HEK293T (cell line): ENCODE data around the gene SFXN3.

Source experiments
- BHLHE40 ChIP-seq: fragments of 450-650 bp; IDR thresholded peaks from 2 replicates; pipeline ENCODE4 v1.6.1; 2016; ENCODE audit warnings: mild to moderate bottlenecking, moderate library complexity, borderline replicate concordance
- CTBP1 ChIP-seq: fragments of 450-650 bp; IDR thresholded peaks from 2 replicates; pipeline ENCODE4 v1.6.1; 2016; ENCODE audit warnings: borderline replicate concordance
- ELF4 ChIP-seq: fragments of 450-650 bp; IDR thresholded peaks from 2 replicates; pipeline ENCODE4 v1.6.1; 2017; ENCODE audit warnings: antibody characterized with exemption
- FOXA1 ChIP-seq: fragments of 450-650 bp; IDR thresholded peaks from 2 replicates; pipeline ENCODE4 v1.6.1; 2016; ENCODE audit warnings: mild to moderate bottlenecking
- FOXK2 ChIP-seq: fragments of 450-650 bp; IDR thresholded peaks from 2 replicates; pipeline ENCODE4 v1.6.1; 2016; ENCODE audit warnings: mild to moderate bottlenecking
- FOXM1 ChIP-seq: fragments of 450-650 bp; IDR thresholded peaks from 2 replicates; pipeline ENCODE4 v1.6.1; 2017; ENCODE audit warnings: mild to moderate bottlenecking, borderline replicate concordance
- L3MBTL2 ChIP-seq: fragments of 450-650 bp; conservative IDR thresholded peaks from 2 replicates; pipeline ENCODE4 v1.6.1; 2016; ENCODE audit warnings: mild to moderate bottlenecking
- LEF1 ChIP-seq: fragments of 450-650 bp; IDR thresholded peaks from 2 replicates; pipeline ENCODE4 v1.6.1; 2017; ENCODE audit warnings: mild to moderate bottlenecking, borderline replicate concordance
- NFRKB ChIP-seq: fragments of 450-650 bp; IDR thresholded peaks from 2 replicates; pipeline ENCODE4 v1.6.1; 2016; ENCODE audit warnings: mild to moderate bottlenecking, moderate library complexity
- SP1 ChIP-seq: fragments of 450-650 bp; IDR thresholded peaks from 2 replicates; pipeline ENCODE4 v1.6.1; 2017
- SUZ12 ChIP-seq: fragments of 450-650 bp; IDR thresholded peaks from 2 replicates; pipeline ENCODE4 v1.6.1; 2016; ENCODE audit warnings: mild to moderate bottlenecking
- TARDBP ChIP-seq: fragments of 450-650 bp; IDR thresholded peaks from 2 replicates; pipeline ENCODE4 v1.6.1; 2016
- ZNF384 ChIP-seq: fragments of 450-650 bp; IDR thresholded peaks from 2 replicates; pipeline ENCODE4 v1.6.1; 2016
- TF ChIP-seq, protein P1 (sequence below): fragments of 450-650 bp; IDR thresholded peaks from 2 replicates; pipeline ENCODE4 v1.6.1; 2016

DNA sequence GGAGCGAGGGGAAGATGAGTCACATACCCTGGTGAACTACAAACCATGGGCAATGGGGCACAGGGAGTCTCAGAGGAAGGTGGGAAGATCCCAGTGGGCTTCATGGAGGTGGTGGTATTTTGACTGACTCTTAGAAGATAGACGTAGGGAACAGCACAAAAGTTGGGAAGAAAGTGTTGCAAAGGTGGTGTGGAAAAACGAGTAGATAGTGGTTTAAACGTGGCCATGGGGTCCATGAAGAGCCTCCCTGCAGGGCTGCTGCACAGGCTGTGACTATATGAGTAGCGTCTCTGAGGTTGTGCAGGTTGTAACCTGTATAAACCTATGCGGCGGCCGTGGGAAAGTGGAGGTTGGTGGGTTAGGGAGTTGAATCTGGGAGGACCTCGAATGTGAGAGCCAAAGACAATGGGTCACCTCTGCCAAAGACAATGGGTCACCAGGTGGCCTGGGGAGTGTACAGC is 17.6 kb upstream of the SFXN3 start:
- no peak for TF ChIP-seq CTBP1
- no peak for TF ChIP-seq NFRKB
- TF ChIP-seq SP1 = no peak
- no peak for TF ChIP-seq LEF1
- no peak for TF ChIP-seq BHLHE40
- TF ChIP-seq FOXA1 = no peak
- TF ChIP-seq, protein P1, sequence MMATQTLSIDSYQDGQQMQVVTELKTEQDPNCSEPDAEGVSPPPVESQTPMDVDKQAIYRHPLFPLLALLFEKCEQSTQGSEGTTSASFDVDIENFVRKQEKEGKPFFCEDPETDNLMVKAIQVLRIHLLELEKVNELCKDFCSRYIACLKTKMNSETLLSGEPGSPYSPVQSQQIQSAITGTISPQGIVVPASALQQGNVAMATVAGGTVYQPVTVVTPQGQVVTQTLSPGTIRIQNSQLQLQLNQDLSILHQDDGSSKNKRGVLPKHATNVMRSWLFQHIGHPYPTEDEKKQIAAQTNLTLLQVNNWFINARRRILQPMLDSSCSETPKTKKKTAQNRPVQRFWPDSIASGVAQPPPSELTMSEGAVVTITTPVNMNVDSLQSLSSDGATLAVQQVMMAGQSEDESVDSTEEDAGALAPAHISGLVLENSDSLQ = no peak
- TF ChIP-seq FOXM1 = no peak
- no peak for TF ChIP-seq FOXK2
- TF ChIP-seq SUZ12 = no peak
- no peak for TF ChIP-seq ELF4
- TF ChIP-seq L3MBTL2 = no peak
- TF ChIP-seq ZNF384 = no peak
- TF ChIP-seq TARDBP = no peak
